ENCODE data around the gene BCL2L1. TPM values are rescaled to one million over a fixed set of nuclear protein-coding genes. Genes with fewer than 3 reads are reported as not detected.

BCL2L1 gene
- polyA plus RNA-seq, 1 donor from 2014 or later, result 125 TPM

DNA sequence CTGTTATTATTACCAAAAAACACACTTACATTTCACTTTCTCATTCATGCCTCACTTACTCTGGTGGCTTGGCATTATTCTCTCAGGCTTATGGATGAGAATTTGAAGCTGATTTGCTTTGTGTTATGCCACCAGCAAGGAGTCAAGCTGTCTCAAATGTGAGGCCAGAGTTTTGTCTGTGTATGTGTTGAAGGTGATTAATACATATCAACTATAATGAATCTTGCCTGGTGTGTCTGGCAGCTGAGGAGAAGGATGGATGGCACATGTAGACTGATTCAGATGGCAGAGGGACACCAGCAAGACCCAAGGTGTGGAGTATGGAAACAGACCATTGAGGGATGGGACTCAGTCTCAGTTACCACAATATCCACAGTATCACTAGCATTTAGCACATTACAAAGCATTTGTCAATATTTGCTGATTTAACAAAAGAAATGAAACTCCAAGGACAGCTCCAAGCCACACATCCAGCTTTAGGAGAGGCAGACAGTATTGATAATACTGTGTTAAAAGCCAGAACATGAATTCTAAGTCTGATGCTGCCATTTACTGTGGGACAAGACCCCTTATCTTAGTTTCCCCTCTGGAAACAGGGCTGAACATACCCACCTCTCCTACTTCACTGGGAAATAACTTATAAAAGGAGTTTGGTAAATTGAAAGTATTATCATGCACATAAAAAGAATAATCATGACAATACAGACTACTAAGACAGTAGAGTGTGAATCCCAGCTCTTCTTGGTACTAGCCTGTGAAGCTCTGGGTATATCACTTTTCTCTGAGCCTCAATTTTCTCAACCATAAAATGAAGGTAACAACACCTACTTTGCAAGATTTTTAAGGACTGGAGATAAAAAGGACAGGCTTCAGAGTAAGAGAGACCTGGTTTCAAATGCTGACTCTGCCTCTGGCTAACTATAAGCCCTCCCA, 11.2 kb downstream of the BCL2L1 start:
- H3K36me3 ChIP-seq (ENCODE audit: insufficient read depth, low read length), result peaks cover 16% of the 10 kb centered on the region

DNA sequence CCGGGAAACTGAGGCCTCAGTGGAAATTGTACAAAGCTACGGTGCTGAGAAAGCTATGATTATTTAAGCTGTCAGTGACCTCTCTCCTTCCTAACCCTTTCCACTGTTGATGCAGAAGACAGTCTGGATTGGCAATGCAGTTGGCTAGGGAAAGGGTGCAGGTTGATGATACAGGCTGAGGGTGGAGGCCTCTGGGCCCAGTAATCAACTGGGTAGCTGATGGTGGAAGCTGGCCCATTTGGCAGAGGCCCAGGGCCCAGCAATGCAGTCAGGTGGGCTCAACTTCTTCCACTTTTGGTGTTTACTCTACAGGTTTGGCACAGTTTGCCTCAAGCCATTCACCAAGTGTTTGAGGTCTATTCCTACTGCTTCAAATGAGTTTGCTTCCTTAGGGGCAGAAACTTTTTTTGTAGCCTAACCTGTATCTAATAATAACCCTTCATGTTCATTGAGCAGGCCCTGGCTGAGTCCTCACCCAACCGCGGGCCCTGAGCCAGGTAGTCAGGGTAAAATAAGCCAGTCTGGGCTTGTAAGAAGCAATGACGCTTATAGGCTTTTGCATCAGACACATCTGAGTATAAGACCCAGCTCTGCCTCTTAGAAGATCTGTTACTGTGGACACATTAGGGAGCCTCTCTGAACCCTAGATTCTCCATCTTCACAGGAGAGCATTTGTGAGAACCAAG, 12.1 kb downstream of the BCL2L1 start:
- Histone ChIP-seq H3K9me2 (ENCODE audit: insufficient read depth, low read length) (no peaks in the 10 kb centered on the region), H3K36me3 (ENCODE audit: insufficient read depth, low read length) (peaks cover 16% of the 10 kb centered on the region), H3K4me3 (ENCODE audit: low read length) (no peak overlapping the region), H3K9ac (ENCODE audit: low read length) (no peak overlapping the region), H2AFZ (ENCODE audit: low read depth, low read length) (no peak overlapping the region), H3K27ac (ENCODE audit: low read length) (no peak overlapping the region), H3K79me2 (replicated peaks; ENCODE audit: insufficient read depth, low read length) (peaks cover 54% of the 10 kb centered on the region), H3K27me3 (ENCODE audit: insufficient read depth, low read depth, low read length) (no peaks in the 10 kb centered on the region), H4K20me1 (ENCODE audit: insufficient read depth) (no peaks in the 10 kb centered on the region), H3F3A (ENCODE audit: insufficient read depth, low read length, poor library complexity, severe bottlenecking) (no peaks in the 10 kb centered on the region), H3K9me3 (ENCODE audit: low read length) (no peaks in the 10 kb centered on the region), H3K4me2 (ENCODE audit: low read length) (no peak overlapping the region)
- TF ChIP-seq SMC3 (conservative IDR thresholded peaks at IDR 0.05; ENCODE audit: poor library complexity) (no peak), TAF1 (IDR thresholded peaks at IDR 0.05; ENCODE audit: low read depth) (no peak)

More for the DNA sequence above, 11.2 kb downstream of the BCL2L1 start:
- H4K20me1 ChIP-seq (ENCODE audit: insufficient read depth), result no peaks in the 10 kb centered on the region
- H3K4me3 ChIP-seq (ENCODE audit: low read length), result peak overlapping the region; percentile 36
- no peak overlapping the region for H3K9ac ChIP-seq (ENCODE audit: low read length)
- H3K27me3 ChIP-seq (ENCODE audit: insufficient read depth, low read depth, low read length), result no peaks in the 10 kb centered on the region
- no peaks in the 10 kb centered on the region for H3F3A ChIP-seq (ENCODE audit: insufficient read depth, low read length, poor library complexity, severe bottlenecking)
- H3K4me2 ChIP-seq (ENCODE audit: low read length), result no peak overlapping the region
- H3K79me2 ChIP-seq (replicated peaks; ENCODE audit: insufficient read depth, low read length), result peaks cover 49% of the 10 kb centered on the region
- no peaks in the 10 kb centered on the region for H3K9me3 ChIP-seq (ENCODE audit: low read length)
- H3K9me2 ChIP-seq (ENCODE audit: insufficient read depth, low read length), result no peaks in the 10 kb centered on the region
- TF ChIP-seq, protein P1, sequence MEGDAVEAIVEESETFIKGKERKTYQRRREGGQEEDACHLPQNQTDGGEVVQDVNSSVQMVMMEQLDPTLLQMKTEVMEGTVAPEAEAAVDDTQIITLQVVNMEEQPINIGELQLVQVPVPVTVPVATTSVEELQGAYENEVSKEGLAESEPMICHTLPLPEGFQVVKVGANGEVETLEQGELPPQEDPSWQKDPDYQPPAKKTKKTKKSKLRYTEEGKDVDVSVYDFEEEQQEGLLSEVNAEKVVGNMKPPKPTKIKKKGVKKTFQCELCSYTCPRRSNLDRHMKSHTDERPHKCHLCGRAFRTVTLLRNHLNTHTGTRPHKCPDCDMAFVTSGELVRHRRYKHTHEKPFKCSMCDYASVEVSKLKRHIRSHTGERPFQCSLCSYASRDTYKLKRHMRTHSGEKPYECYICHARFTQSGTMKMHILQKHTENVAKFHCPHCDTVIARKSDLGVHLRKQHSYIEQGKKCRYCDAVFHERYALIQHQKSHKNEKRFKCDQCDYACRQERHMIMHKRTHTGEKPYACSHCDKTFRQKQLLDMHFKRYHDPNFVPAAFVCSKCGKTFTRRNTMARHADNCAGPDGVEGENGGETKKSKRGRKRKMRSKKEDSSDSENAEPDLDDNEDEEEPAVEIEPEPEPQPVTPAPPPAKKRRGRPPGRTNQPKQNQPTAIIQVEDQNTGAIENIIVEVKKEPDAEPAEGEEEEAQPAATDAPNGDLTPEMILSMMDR (IDR thresholded peaks at IDR 0.05; ENCODE audit: poor library complexity, severe bottlenecking), result no peak
- TF ChIP-seq, protein P2, sequence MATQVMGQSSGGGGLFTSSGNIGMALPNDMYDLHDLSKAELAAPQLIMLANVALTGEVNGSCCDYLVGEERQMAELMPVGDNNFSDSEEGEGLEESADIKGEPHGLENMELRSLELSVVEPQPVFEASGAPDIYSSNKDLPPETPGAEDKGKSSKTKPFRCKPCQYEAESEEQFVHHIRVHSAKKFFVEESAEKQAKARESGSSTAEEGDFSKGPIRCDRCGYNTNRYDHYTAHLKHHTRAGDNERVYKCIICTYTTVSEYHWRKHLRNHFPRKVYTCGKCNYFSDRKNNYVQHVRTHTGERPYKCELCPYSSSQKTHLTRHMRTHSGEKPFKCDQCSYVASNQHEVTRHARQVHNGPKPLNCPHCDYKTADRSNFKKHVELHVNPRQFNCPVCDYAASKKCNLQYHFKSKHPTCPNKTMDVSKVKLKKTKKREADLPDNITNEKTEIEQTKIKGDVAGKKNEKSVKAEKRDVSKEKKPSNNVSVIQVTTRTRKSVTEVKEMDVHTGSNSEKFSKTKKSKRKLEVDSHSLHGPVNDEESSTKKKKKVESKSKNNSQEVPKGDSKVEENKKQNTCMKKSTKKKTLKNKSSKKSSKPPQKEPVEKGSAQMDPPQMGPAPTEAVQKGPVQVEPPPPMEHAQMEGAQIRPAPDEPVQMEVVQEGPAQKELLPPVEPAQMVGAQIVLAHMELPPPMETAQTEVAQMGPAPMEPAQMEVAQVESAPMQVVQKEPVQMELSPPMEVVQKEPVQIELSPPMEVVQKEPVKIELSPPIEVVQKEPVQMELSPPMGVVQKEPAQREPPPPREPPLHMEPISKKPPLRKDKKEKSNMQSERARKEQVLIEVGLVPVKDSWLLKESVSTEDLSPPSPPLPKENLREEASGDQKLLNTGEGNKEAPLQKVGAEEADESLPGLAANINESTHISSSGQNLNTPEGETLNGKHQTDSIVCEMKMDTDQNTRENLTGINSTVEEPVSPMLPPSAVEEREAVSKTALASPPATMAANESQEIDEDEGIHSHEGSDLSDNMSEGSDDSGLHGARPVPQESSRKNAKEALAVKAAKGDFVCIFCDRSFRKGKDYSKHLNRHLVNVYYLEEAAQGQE (IDR thresholded peaks at IDR 0.05; ENCODE audit: borderline replicate concordance), result no peak
- TF ChIP-seq MXI1 (conservative IDR thresholded peaks at IDR 0.05; ENCODE audit: poor library complexity, severe bottlenecking) (no peak), RAD21 (conservative IDR thresholded peaks at IDR 0.05) (no peak), EP300 (conservative IDR thresholded peaks at IDR 0.05; ENCODE audit: poor library complexity, severe bottlenecking) (no peak), POLR2AphosphoS5 (IDR thresholded peaks at IDR 0.05) (no peak), TAF1 (IDR thresholded peaks at IDR 0.05; ENCODE audit: low read depth) (no peak), EZH2 (IDR thresholded peaks at IDR 0.05; ENCODE audit: borderline replicate concordance, insufficient read depth, low read length, poor library complexity, severe bottlenecking) (no peak), SMC3 (conservative IDR thresholded peaks at IDR 0.05; ENCODE audit: poor library complexity) (no peak)
- H2AFZ ChIP-seq (ENCODE audit: low read depth, low read length), result no peak overlapping the region
- no peak overlapping the region for H3K27ac ChIP-seq (ENCODE audit: low read length)
